PC-3 (cell line): ENCODE data around the gene SNX27. TPM values are rescaled to one million over a fixed set of nuclear protein-coding genes. Genes with fewer than 3 reads are reported as not detected.
"Not testable (repeated sequence)": the region's sequence is repeated elsewhere in the genome, so short reads cannot be mapped to it uniquely, and the experiment has no call there.

ENCODE experiments used
- ATAC-seq: fragments of 200-7000 bp; cut with Tn5 transposase; 2 replicates; pipeline ENCODE4 v1.9.1; 2020; ENCODE audit warnings: mild to moderate bottlenecking, moderate library complexity
- BruUV-seq: library from RNA; stranded (reverse); fragments of 400-500 nt; replicated peaks from 2 replicates; lab custom pipeline; 2021; lab: Mats Ljungman, UMichigan
- CTCF ChIA-PET: fragments of 300-600 bp; sonication (Branson Sonifier 250); formaldehyde crosslinking; loops from one replicate; lab custom pipeline; 2022; ENCODE audit warnings: antibody characterized with exemption; lab: Charles Lee
- POLR2A ChIA-PET: fragments of 300-600 bp; sonication (Branson Sonifier 250); formaldehyde crosslinking; loops from one replicate; lab custom pipeline; 2022; ENCODE audit warnings: antibody characterized with exemption; ENCODE audit not compliant: unreplicated experiment; lab: Charles Lee
- DNase-seq: peaks from one replicate; pipeline ENCODE4 v3.0.0-alpha.2; 2015
- H2AFZ ChIP-seq: fragments of 300-600 bp; sonication (generic); 2 replicates; pipeline ENCODE4 v1.6.0; 2016; ENCODE audit warnings: antibody characterized with exemption, low read length
- H3F3A ChIP-seq: fragments of 300-600 bp; sonication (generic); one replicate; pipeline ENCODE4 v1.6.0; 2017; ENCODE audit warnings: antibody characterized with exemption, low read length, control low read depth, mild to moderate bottlenecking; ENCODE audit not compliant: unreplicated experiment
- H3K27ac ChIP-seq: fragments of 300-600 bp; sonication (generic); 2 replicates; pipeline ENCODE4 v1.5.1; 2016; ENCODE audit warnings: mild to moderate bottlenecking, low read length
- H3K27me3 ChIP-seq: fragments of 300-600 bp; sonication (generic); 2 replicates; pipeline ENCODE4 v1.6.1; 2016; ENCODE audit warnings: low read length, mixed read lengths
- H3K36me3 ChIP-seq: fragments of 300-600 bp; sonication (generic); 2 replicates; pipeline ENCODE4 v1.6.1; 2016; ENCODE audit warnings: low read depth, mixed run types, low read length, mixed read lengths
- H3K4me1 ChIP-seq: fragments of 300-600 bp; sonication (generic); 2 replicates; pipeline ENCODE4 v1.5.1; 2016; ENCODE audit warnings: low read length; ENCODE audit not compliant: insufficient read depth
- H3K4me2 ChIP-seq: fragments of 300-600 bp; sonication (generic); 2 replicates; pipeline ENCODE4 v1.6.0; 2016; ENCODE audit warnings: low read length
- H3K4me3 ChIP-seq: fragments of 300-600 bp; sonication (generic); 2 replicates; pipeline ENCODE4 v1.5.1; 2016; ENCODE audit warnings: mild to moderate bottlenecking, low read length, mixed read lengths
- H3K79me2 ChIP-seq: fragments of 300-600 bp; sonication (generic); 2 replicates; pipeline ENCODE4 v1.6.1; 2017; ENCODE audit warnings: low read length, mixed read lengths
- H3K9ac ChIP-seq: fragments of 300-600 bp; sonication (generic); 2 replicates; pipeline ENCODE4 v1.6.0; 2016; ENCODE audit warnings: mild to moderate bottlenecking, low read length
- H3K9me2 ChIP-seq: fragments of 300-600 bp; sonication (generic); replicated peaks from 2 replicates; pipeline ENCODE4 v1.6.1; 2016; ENCODE audit warnings: mixed run types, low read length, mixed read lengths
- H3K9me3 ChIP-seq: fragments of 300-600 bp; sonication (generic); 2 replicates; pipeline ENCODE4 v1.6.1; 2016; ENCODE audit warnings: low read length, mixed read lengths
- H4K20me1 ChIP-seq: fragments of 300-600 bp; sonication (generic); 2 replicates; pipeline ENCODE4 v1.6.1; 2016; ENCODE audit warnings: low read length, mixed read lengths
- CTCF ChIP-seq: fragments of 300-600 bp; sonication (generic); conservative IDR thresholded peaks from 2 replicates; pipeline ENCODE4 v1.5.1; 2017; ENCODE audit warnings: antibody characterized with exemption, low read depth, mild to moderate bottlenecking, low read length
- EZH2 ChIP-seq: fragments of 300-600 bp; sonication (generic); IDR thresholded peaks from one replicate; pipeline ENCODE4 v1.6.1; 2017; ENCODE audit warnings: antibody characterized with exemption, mild to moderate bottlenecking, low read length; ENCODE audit not compliant: unreplicated experiment
- EZH2phosphoT487 ChIP-seq: fragments of 300-600 bp; sonication (generic); IDR thresholded peaks from 2 replicates; pipeline ENCODE4 v1.6.1; 2018; ENCODE audit warnings: mild to moderate bottlenecking, antibody characterized with exemption, low read length, borderline replicate concordance
- intact Hi-C: fragments of 100-400 bp; cut with micrococcal nuclease; formaldehyde crosslinking; loops from 2 replicates; pipeline ENCODE4 v1.9.0; 2023
- total RNA-seq: library from RNA; depleted of rRNA; stranded (reverse); fragments of >200 nt; gene quantifications from 2 replicates; pipeline ENCODE4 v1.2.3, GENCODE V29; 2014

Gene SNX27
- total RNA-seq, 1 experiment from 2014 or later = 25.1 TPM

- intact Hi-C loops = no loop called here
- H3K79me2 ChIP-seq = no peaks in the 10 kb centered on the region
- H3K4me2 ChIP-seq = no peak overlapping the region
- H3K4me3 ChIP-seq = no peak overlapping the region
- no TSS peak for BruUV-seq
- H3F3A ChIP-seq = no peaks in the 10 kb centered on the region
- no peaks in the 10 kb centered on the region for H3K36me3 ChIP-seq
- CTCF ChIA-PET = no interaction called here
- no peak for ATAC-seq
- H3K27ac ChIP-seq = no peak overlapping the region
- no peak for TF ChIP-seq EZH2
- TF ChIP-seq CTCF = no peak
- no peak for TF ChIP-seq EZH2phosphoT487
- 0 out of 2 replicates have a peak, but pooled peaks cover 3% of the 10 kb centered on the region for H3K4me1 ChIP-seq
- H3K9me3 ChIP-seq = no peaks in the 10 kb centered on the region
- H4K20me1 ChIP-seq = no peaks in the 10 kb centered on the region
- H3K27me3 ChIP-seq = no peaks in the 10 kb centered on the region
- no peaks in the 10 kb centered on the region for H3K9me2 ChIP-seq
- no peak overlapping the region for H3K9ac ChIP-seq
- no peak for DNase-seq
- POLR2A ChIA-PET = no interaction called here
- no peak overlapping the region for H2AFZ ChIP-seq
Observed at GRCh38 chr1:151729966-151730291, 118.1 kb downstream of the SNX27 start.

- H3K27me3 ChIP-seq = no peaks in the 10 kb centered on the region
- intact Hi-C loops = no loop called here
- H3K9ac ChIP-seq = no peak overlapping the region
- H3F3A ChIP-seq = no peaks in the 10 kb centered on the region
- H4K20me1 ChIP-seq = no peaks in the 10 kb centered on the region
- H3K79me2 ChIP-seq = no peaks in the 10 kb centered on the region
- no peak for TF ChIP-seq CTCF
- no peak for TF ChIP-seq EZH2phosphoT487
- no peak for TF ChIP-seq EZH2
- no peak for DNase-seq
- no TSS peak for BruUV-seq
- peaks cover 11% of the 10 kb centered on the region; the same call in 1 of the 2 replicates for H3K9me3 ChIP-seq
- H2AFZ ChIP-seq = no peak overlapping the region
- no peak overlapping the region for H3K27ac ChIP-seq
- no peak overlapping the region for H3K4me3 ChIP-seq
- no peaks in the 10 kb centered on the region for H3K36me3 ChIP-seq
- CTCF ChIA-PET = interaction anchor here (0.7 kb wide), 1 partner anchor 104 kb away, joined by 6 read pairs; no protein-coding TSS in a partner anchor
- ATAC-seq = no peak
- H3K4me2 ChIP-seq = no peak overlapping the region
- POLR2A ChIA-PET = no interaction called here
- no peaks in the 10 kb centered on the region for H3K9me2 ChIP-seq
- 0 out of 2 replicates have a peak, but pooled peaks cover 3% of the 10 kb centered on the region for H3K4me1 ChIP-seq
Observed at GRCh38 chr1:151733126-151733525, 121.3 kb downstream of the SNX27 start.

GRCh38 chr1:151733995-151734394 is 122.1 kb downstream of the SNX27 start:
- ATAC-seq, H4K20me1 ChIP-seq, H3K4me2 ChIP-seq, H3K4me1 ChIP-seq, POLR2A ChIA-PET, H3F3A ChIP-seq, H3K36me3 ChIP-seq, H3K27me3 ChIP-seq, H2AFZ ChIP-seq, H3K4me3 ChIP-seq, H3K9ac ChIP-seq, BruUV-seq, H3K27ac ChIP-seq, H3K9me2 ChIP-seq, intact Hi-C loops, H3K79me2 ChIP-seq, DNase-seq: not testable (repeated sequence)
- CTCF ChIA-PET = interaction anchor here (1.1 kb wide), 1 partner anchor 197 kb away, joined by 5 read pairs; no protein-coding TSS in a partner anchor
- peaks cover 11% of the 10 kb centered on the region; the same call in 1 of the 2 replicates for H3K9me3 ChIP-seq
